Measurements from ENCODE around the gene SLC15A1. TPM values are rescaled to one million over a fixed set of nuclear protein-coding genes. Genes with fewer than 3 reads are reported as not detected.

SLC15A1 gene
- total RNA-seq, 4 donors from 2014 or later = 16.1 to 56.3 (median 44.1) TPM; not detected in 1

DNA sequence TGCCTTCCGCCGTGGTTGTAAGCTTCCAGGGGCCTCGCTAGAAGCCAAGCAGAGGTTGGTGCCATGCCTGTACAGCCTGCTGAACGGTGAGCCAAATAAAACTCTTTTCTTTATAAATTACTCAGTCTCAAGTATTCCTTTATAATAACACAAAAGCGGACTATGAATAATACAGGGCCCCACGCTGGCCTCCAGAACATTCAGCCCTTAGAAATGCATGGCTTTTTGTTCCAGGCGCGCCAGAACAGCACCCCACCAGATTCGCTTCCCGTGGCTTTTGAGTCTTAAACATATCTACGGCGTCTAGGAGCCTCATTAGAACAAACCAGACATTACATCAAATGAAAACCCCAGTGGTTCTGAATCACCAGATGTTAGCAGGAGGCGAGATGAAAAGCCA is 75.1 kb downstream of the SLC15A1 start:
- TF ChIP-seq POLR2AphosphoS5 (IDR thresholded peaks at IDR 0.05) (no peak), EP300 (IDR thresholded peaks at IDR 0.05; ENCODE audit: low read depth) (no peak), POLR2A (IDR thresholded peaks at IDR 0.05) (no peak)
- TF ChIP-seq, protein P1, sequence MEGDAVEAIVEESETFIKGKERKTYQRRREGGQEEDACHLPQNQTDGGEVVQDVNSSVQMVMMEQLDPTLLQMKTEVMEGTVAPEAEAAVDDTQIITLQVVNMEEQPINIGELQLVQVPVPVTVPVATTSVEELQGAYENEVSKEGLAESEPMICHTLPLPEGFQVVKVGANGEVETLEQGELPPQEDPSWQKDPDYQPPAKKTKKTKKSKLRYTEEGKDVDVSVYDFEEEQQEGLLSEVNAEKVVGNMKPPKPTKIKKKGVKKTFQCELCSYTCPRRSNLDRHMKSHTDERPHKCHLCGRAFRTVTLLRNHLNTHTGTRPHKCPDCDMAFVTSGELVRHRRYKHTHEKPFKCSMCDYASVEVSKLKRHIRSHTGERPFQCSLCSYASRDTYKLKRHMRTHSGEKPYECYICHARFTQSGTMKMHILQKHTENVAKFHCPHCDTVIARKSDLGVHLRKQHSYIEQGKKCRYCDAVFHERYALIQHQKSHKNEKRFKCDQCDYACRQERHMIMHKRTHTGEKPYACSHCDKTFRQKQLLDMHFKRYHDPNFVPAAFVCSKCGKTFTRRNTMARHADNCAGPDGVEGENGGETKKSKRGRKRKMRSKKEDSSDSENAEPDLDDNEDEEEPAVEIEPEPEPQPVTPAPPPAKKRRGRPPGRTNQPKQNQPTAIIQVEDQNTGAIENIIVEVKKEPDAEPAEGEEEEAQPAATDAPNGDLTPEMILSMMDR (IDR thresholded peaks at IDR 0.05) = no peak
- DNase-seq = no peak
- Histone ChIP-seq H3K4me3 (no peak overlapping the region), H3K27me3 (no peaks in the 10 kb centered on the region), H3K27ac (no peak overlapping the region), H3K36me3 (no peaks in the 10 kb centered on the region), H3K4me1 (peaks cover 0 to 14% (median 7%) of the 10 kb centered on the region in 4 donors), H3K9me3 (no peaks in the 10 kb centered on the region)
- in situ Hi-C loops (cut with MboI; ENCODE audit: low pct_ligation_motif_present in 1 of 4, low pct_unique_long_range_greater_than_20kb in 1 of 4, low sequenced_read_pairs in 3 of 4) = loop anchor here in 2 of 4 donors (25.0 kb wide), 1 partner anchor 815 kb away; no protein-coding TSS in a partner anchor
- intact Hi-C loops (cut with DNase I; ENCODE audit: low total_unique reads) = loop anchor here (10.0 kb wide), 1 partner anchor 823 kb away; no protein-coding TSS in a partner anchor
- WGBS, 2 donors (ENCODE audit: low coverage in 1 of 2) = 76 to 100% methylated on average over 5 to 13 of the region's 13 CpGs

DNA sequence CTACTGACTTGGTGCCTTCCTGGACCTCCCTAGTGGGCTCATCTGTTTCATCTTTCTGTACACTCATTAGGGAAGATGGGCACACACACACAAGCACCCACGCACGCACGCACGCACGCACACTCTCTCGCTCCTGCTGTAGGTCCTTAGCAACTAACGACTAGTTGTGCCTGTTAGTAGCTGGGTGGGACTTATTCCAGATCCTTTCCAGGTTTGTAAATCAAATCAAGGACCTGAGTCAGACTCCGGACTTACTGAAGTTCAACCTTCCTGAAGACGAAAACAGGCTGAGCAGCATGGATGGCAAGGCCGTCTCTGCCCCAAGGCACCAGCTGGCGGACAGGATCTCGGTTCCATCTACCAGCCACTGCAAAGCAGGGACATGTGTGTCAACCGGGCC is 76.2 kb downstream of the SLC15A1 start:
- Histone ChIP-seq H3K4me1 (peaks cover 0 to 15% (median 7%) of the 10 kb centered on the region in 4 donors), H3K9me3 (no peaks in the 10 kb centered on the region), H3K36me3 (no peaks in the 10 kb centered on the region), H3K27me3 (no peaks in the 10 kb centered on the region), H3K27ac (no peak overlapping the region), H3K4me3 (no peak overlapping the region)
- TF ChIP-seq, protein P1 (IDR thresholded peaks at IDR 0.05) = no peak
- TF ChIP-seq POLR2A (IDR thresholded peaks at IDR 0.05) (no peak), EP300 (IDR thresholded peaks at IDR 0.05; ENCODE audit: low read depth) (no peak), POLR2AphosphoS5 (IDR thresholded peaks at IDR 0.05) (no peak)
- 78 to 90% methylated on average over 8 to 13 of the region's 13 CpGs for WGBS, 2 donors (ENCODE audit: low coverage in 1 of 2)
- no peak for DNase-seq
- intact Hi-C loops (cut with DNase I; ENCODE audit: low total_unique reads) = loop anchor here (10.0 kb wide), 1 partner anchor 821 kb away; no protein-coding TSS in a partner anchor
- in situ Hi-C loops (cut with MboI; ENCODE audit: low pct_ligation_motif_present in 1 of 4, low pct_unique_long_range_greater_than_20kb in 1 of 4, low sequenced_read_pairs in 3 of 4) = loop anchor here in 2 of 4 donors (25.0 kb wide), 1 partner anchor 814 kb away; no protein-coding TSS in a partner anchor

DNA sequence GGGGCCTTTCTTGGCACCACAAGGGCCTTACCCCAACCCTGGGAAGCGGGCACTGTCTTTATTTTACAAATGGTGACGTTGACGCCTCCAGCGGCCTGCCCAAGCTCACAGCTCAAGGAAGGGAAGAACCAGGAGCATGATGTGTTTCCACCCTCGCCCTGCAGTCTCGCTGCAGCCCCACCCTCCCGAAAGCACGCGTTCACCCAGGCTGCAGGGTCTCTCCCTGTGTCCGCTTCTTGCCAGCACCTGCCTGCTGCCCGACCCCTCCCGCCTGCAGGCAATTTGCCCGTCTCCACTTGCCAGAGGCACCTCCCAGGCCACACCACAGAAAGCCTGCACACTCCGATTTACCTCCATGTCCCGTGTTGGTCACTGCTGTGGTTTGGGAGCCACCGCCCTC is 76.6 kb downstream of the SLC15A1 start:
- in situ Hi-C loops (cut with MboI; ENCODE audit: low pct_ligation_motif_present in 1 of 4, low pct_unique_long_range_greater_than_20kb in 1 of 4, low sequenced_read_pairs in 3 of 4) = loop anchor here in 2 of 4 donors (25.0 kb wide), 1 partner anchor 814 kb away; no protein-coding TSS in a partner anchor
- Histone ChIP-seq H3K36me3 (no peaks in the 10 kb centered on the region), H3K4me3 (no peak overlapping the region), H3K27me3 (no peaks in the 10 kb centered on the region), H3K4me1 (peaks cover 0 to 15% (median 7%) of the 10 kb centered on the region in 4 donors), H3K9me3 (no peaks in the 10 kb centered on the region), H3K27ac (no peak overlapping the region)
- WGBS, 2 donors (ENCODE audit: low coverage in 1 of 2) = 93% methylated on average over 16 of the region's 16 CpGs; no CpG with 5 or more reads in 1 of the 2 donors
- TF ChIP-seq, protein P1 (IDR thresholded peaks at IDR 0.05) = no peak
- TF ChIP-seq POLR2A (IDR thresholded peaks at IDR 0.05) (no peak), EP300 (IDR thresholded peaks at IDR 0.05; ENCODE audit: low read depth) (no peak), POLR2AphosphoS5 (IDR thresholded peaks at IDR 0.05) (no peak)
- no peak for DNase-seq
- intact Hi-C loops (cut with DNase I; ENCODE audit: low total_unique reads) = loop anchor here (10.0 kb wide), 1 partner anchor 821 kb away; no protein-coding TSS in a partner anchor

DNA sequence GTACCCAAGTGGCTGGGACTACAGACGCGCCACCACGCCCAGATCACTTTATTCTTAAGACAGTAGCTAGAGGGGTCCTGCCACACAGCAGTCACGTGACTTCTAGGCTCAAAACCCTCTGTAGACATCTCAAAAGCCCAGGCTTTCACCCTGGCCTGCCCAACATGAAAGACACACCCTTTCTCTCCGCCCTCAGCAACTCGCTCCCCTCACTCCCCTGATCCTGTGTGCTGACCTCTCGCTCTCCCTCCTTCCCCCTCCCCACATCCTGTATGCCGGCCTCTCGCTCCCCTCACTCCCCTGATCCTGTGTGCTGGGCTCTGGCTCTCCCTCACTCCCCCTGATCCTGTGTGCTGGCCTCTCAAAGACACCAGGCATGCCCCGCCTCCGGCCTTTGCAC is 77.4 kb downstream of the SLC15A1 start:
- TF ChIP-seq, protein P1 (IDR thresholded peaks at IDR 0.05) = no peak
- TF ChIP-seq POLR2A (IDR thresholded peaks at IDR 0.05) = no peak
- no peak for TF ChIP-seq EP300 (IDR thresholded peaks at IDR 0.05; ENCODE audit: low read depth)
- no peak for TF ChIP-seq POLR2AphosphoS5 (IDR thresholded peaks at IDR 0.05)
- WGBS, 2 donors (ENCODE audit: low coverage in 1 of 2) = 75 to 82% methylated on average over 5 to 11 of the region's 11 CpGs
- Histone ChIP-seq H3K9me3 (no peaks in the 10 kb centered on the region), H3K36me3 (no peaks in the 10 kb centered on the region), H3K4me1 (peaks cover 0 to 15% (median 7%) of the 10 kb centered on the region in 4 donors), H3K27me3 (no peaks in the 10 kb centered on the region), H3K4me3 (no peak overlapping the region), H3K27ac (no peak overlapping the region)
- DNase-seq = no peak
- intact Hi-C loops (cut with DNase I; ENCODE audit: low total_unique reads) (loop anchor here (10.0 kb wide), 1 partner anchor 820 kb away; no protein-coding TSS in a partner anchor), in situ Hi-C loops (cut with MboI; ENCODE audit: low pct_ligation_motif_present in 1 of 4, low pct_unique_long_range_greater_than_20kb in 1 of 4, low sequenced_read_pairs in 3 of 4) (loop anchor here in 2 of 4 donors (25.0 kb wide), 1 partner anchor 813 kb away; no protein-coding TSS in a partner anchor)

All from transverse colon (tissue), 4 donors.